HepG2 (cell line): ENCODE data around the gene MC1R. TPM values are rescaled to one million over a fixed set of nuclear protein-coding genes. Genes with fewer than 3 reads are reported as not detected.

Experiments
- AHDC1 ChIP-seq: sonication (generic); formaldehyde crosslinking; IDR thresholded peaks from 2 replicates; pipeline ENCODE4 v1.5.1; 2020; ENCODE audit warnings: mild to moderate bottlenecking, missing genetic modification reagents, borderline replicate concordance
- CREM ChIP-seq, 2 experiments: sonication (generic) in 1 of 2; formaldehyde crosslinking in 1 of 2; IDR thresholded peaks; 2 replicates each; pipeline versions ENCODE4 v1.4.0 to v1.6.1; 2016 to 2020; ENCODE audit warnings: antibody characterized with exemption in 1 of 2, mild to moderate bottlenecking in 1 of 2, missing genetic modification reagents in 1 of 2
- GLI4 ChIP-seq: sonication (generic); formaldehyde crosslinking; IDR thresholded peaks from 2 replicates; pipeline ENCODE4 v1.5.1; 2020; ENCODE audit warnings: missing genetic modification reagents, mild to moderate bottlenecking, moderate library complexity, borderline replicate concordance
- HDAC1 ChIP-seq: sonication (generic); formaldehyde crosslinking; IDR thresholded peaks from 2 replicates; pipeline ENCODE4 v1.5.1; 2020; ENCODE audit warnings: mild to moderate bottlenecking, missing genetic modification reagents
- HMG20B ChIP-seq: conservative IDR thresholded peaks from 2 replicates; pipeline ENCODE4 v1.6.1; 2016; ENCODE audit warnings: missing genetic modification reagents, missing compliant biosample characterization
- KDM3A ChIP-seq: IDR thresholded peaks from 2 replicates; pipeline ENCODE4 v1.6.1; 2018; ENCODE audit warnings: low read depth, missing compliant biosample characterization
- MLX ChIP-seq: IDR thresholded peaks from 2 replicates; pipeline ENCODE4 v1.6.1; 2016
- MTF2 ChIP-seq: sonication (generic); formaldehyde crosslinking; IDR thresholded peaks from 2 replicates; pipeline ENCODE4 v1.5.0; 2020; ENCODE audit warnings: missing genetic modification reagents, borderline replicate concordance
- NFYC ChIP-seq: IDR thresholded peaks from 2 replicates; pipeline ENCODE4 v1.6.1; 2016; ENCODE audit warnings: missing genetic modification reagents, missing compliant biosample characterization
- PATZ1 ChIP-seq: sonication (generic); formaldehyde crosslinking; IDR thresholded peaks from 2 replicates; pipeline ENCODE4 v1.4.0; 2020; ENCODE audit warnings: missing genetic modification reagents
- PHF21A ChIP-seq: sonication (generic); formaldehyde crosslinking; IDR thresholded peaks from 2 replicates; pipeline ENCODE4 v1.5.0; 2020; ENCODE audit warnings: mild to moderate bottlenecking, missing genetic modification reagents
- PPARG ChIP-seq: conservative IDR thresholded peaks from 2 replicates; pipeline ENCODE4 v1.6.1; 2016; ENCODE audit warnings: missing biosample characterization, missing genetic modification reagents
- TBX2 ChIP-seq: sonication (generic); formaldehyde crosslinking; IDR thresholded peaks from 2 replicates; pipeline ENCODE4 v1.5.0; 2020; ENCODE audit warnings: missing genetic modification reagents, mild to moderate bottlenecking, borderline replicate concordance
- TCF12 ChIP-seq, 2 experiments: fragments of 450-650 bp in 1 of 2; sonication (generic) in 1 of 2; formaldehyde crosslinking in 1 of 2; IDR thresholded peaks; 2 replicates each; pipeline versions ENCODE4 v1.6.1 to v1.8.0; 2017 to 2022; ENCODE audit warnings: antibody characterized with exemption in 1 of 2, mild to moderate bottlenecking in 1 of 2, missing genetic modification reagents in 1 of 2, moderate library complexity in 1 of 2
- ZNF317 ChIP-seq: sonication (generic); formaldehyde crosslinking; IDR thresholded peaks from 2 replicates; pipeline ENCODE4 v1.5.0; 2020; ENCODE audit warnings: mild to moderate bottlenecking, missing genetic modification reagents
- ZNF432 ChIP-seq: sonication (generic); formaldehyde crosslinking; IDR thresholded peaks from 2 replicates; pipeline ENCODE4 v1.5.0; 2020; ENCODE audit warnings: missing genetic modification reagents, mild to moderate bottlenecking, borderline replicate concordance
- ZNF740 ChIP-seq: sonication (generic); formaldehyde crosslinking; IDR thresholded peaks from 2 replicates; pipeline ENCODE4 v1.4.0; 2020; ENCODE audit warnings: missing genetic modification reagents
- polyA plus RNA-seq, 8 experiments: library from polyadenylated mRNA; depleted of rRNA in 3 of 8; stranded (reverse) in 7 of 8; unstranded in 1 of 8; fragments of >200 nt; fragmentation: Illumina TruSeq in 4 of 8; extraction: Trizol in 4 of 8; gene quantifications; 2 replicates each; pipeline versions ENCODE4 v1.2.1 to v1.2.3, GENCODE V29; 2011 to 2016; ENCODE audit warnings: low read depth in 4 of 8, missing spikeins in 1 of 8, mixed read lengths in 1 of 8; ENCODE audit not compliant: insufficient read depth in 1 of 8
- total RNA-seq, 5 experiments: library from RNA; depleted of rRNA; stranded (reverse); fragments of >200 nt; fragmentation: Illumina TruSeq; extraction: Trizol; gene quantifications; 2 replicates each; pipeline ENCODE4 v1.2.3, GENCODE V29; 2016; ENCODE audit warnings: low read depth in 1 of 5
- TF ChIP-seq, protein P1 (sequence below): IDR thresholded peaks from 2 replicates; pipeline ENCODE4 v1.6.1; 2016; ENCODE audit warnings: mild to moderate bottlenecking

The MC1R gene
- total and polyA plus RNA-seq, 2 of the 13 experiments (the other 11 are each of a cell fraction or from before 2014, with no cell fraction given): 9.1 to 14.8 TPM

- TF ChIP-seq AHDC1 (CRISPR knock-in tag) (0 out of 2 replicates have a peak, but pooled peaks have one; percentile 40), MLX (CRISPR knock-in tag) (0 out of 2 replicates have a peak, but pooled peaks have one; percentile 23), ZNF740 (CRISPR knock-in tag) (no peak), ZNF432 (no peak), HDAC1 (peak; percentile 64), GLI4 (peak; percentile 13; the same call in 1 of the 2 replicates), NFYC (peak; percentile 31; the same call in 1 of the 2 replicates), MTF2 (CRISPR knock-in tag) (peak; percentile 90; the same call in 1 of the 2 replicates), HMG20B (peak; percentile 10; the same call in 1 of the 2 replicates), PPARG (CRISPR knock-in tag) (peak; percentile 57; the same call in 1 of the 2 replicates), PATZ1 (CRISPR knock-in tag) (peak; percentile 95), TCF12 (IDR thresholded peaks at IDR 0.05) (no peak), TCF12 (CRISPR knock-in tag; IDR thresholded peaks at IDR 0.05) (0 out of 2 replicates have a peak, but pooled peaks have one; percentile 53), KDM3A (CRISPR knock-in tag) (0 out of 2 replicates have a peak, but pooled peaks have one; percentile 49), TBX2 (CRISPR knock-in tag) (peak; percentile 51), CREM (IDR thresholded peaks at IDR 0.05) (0 out of 2 replicates have a peak, but pooled peaks have one; percentile 16), CREM (CRISPR knock-in tag; IDR thresholded peaks at IDR 0.05) (no peak), PHF21A (CRISPR knock-in tag) (peak; percentile 72), ZNF317 (CRISPR knock-in tag) (peak; percentile 54; the same call in 1 of the 2 replicates)
- TF ChIP-seq, protein P1, sequence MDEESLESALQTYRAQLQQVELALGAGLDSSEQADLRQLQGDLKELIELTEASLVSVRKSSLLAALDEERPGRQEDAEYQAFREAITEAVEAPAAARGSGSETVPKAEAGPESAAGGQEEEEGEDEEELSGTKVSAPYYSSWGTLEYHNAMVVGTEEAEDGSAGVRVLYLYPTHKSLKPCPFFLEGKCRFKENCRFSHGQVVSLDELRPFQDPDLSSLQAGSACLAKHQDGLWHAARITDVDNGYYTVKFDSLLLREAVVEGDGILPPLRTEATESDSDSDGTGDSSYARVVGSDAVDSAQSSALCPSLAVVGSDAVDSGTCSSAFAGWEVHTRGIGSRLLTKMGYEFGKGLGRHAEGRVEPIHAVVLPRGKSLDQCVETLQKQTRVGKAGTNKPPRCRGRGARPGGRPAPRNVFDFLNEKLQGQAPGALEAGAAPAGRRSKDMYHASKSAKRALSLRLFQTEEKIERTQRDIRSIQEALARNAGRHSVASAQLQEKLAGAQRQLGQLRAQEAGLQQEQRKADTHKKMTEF (CRISPR knock-in tag): peak; percentile 80
Measured at GRCh38 chr16:89921702-89922476, 3.2 kb downstream of the MC1R start (continued).
